T-helper 1 cell treated with Interleukin-12 subunit alpha and Interleukin-12 subunit beta and Interleukin-4 antibody, amounts not matched to agents 30 μg/mL and 1 μg/mL, for 36 hours (primary cell): ENCODE measurements around the gene CYB5D1.

ENCODE experiments used
- H3K27ac Mint-ChIP-seq: one replicate; pipeline ENCODE4 v1.8.0; 2021; ENCODE audit warnings: mild to moderate bottlenecking, mixed read lengths
- H3K27me3 Mint-ChIP-seq: one replicate; pipeline ENCODE4 v1.8.0; 2021; ENCODE audit warnings: low read depth, mixed read lengths
- H3K36me3 Mint-ChIP-seq: one replicate; pipeline ENCODE4 v1.8.0; 2021; ENCODE audit warnings: low read depth, mixed read lengths
- H3K4me1 Mint-ChIP-seq: one replicate; pipeline ENCODE4 v1.8.0; 2021; ENCODE audit warnings: low read depth, mixed read lengths
- H3K4me3 Mint-ChIP-seq: one replicate; pipeline ENCODE4 v1.8.0; 2021; ENCODE audit warnings: mild to moderate bottlenecking, moderate library complexity, mixed read lengths
- H3K9me3 Mint-ChIP-seq: one replicate; pipeline ENCODE4 v1.8.0; 2021; ENCODE audit warnings: mixed read lengths

Gene CYB5D1

DNA sequence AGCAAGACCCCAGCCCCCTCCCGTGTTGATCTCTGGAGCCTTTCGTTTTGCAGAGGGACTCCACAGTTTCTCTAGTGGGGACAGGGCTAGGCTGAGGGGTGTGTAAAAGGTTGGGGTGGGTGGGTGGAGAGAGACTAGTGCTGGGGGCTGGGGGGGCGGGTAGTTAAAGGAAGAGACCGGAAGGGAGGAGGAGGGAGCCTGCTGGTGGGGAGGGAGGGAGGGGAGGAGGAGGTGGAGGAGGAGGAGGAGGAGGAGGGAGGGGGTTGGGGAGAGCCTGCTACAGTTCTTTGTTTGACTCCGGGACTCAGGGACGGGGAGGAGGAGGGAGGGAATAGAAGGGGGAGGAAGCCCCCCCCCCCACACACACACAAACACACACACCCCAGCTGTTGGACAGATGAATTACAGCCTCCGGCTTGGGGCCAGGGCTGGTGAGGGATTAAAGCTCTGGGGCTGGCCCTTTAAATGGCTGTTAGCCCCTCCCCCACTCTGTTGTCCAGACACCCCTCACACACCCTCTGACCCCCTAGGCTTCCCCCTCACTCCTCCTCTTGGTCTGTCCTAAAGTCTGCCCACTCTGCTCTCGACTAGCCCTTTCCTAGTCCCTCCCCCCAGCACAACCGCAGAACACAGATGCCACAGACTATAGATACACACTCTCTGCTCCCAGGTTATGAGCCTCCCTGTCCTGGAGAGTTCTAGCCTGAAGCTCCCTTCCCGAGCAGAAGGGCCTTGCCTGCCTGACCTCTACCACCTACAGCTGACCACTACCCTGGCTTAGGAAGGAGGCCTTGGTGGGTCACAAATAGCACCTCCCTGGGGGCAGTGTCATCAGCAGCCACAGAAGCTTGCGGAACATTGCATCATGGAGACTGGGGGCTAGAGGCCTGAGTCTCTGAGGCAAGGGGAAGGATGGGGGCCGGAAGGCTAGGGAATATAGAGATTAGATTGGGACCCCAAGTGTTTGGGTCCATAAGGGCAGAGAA, 19.4 kb upstream of the CYB5D1 start:
- Mint-ChIP-seq H3K27me3 (peaks cover 1% of the 10 kb centered on the region), H3K4me1 (peaks cover 66% of the 10 kb centered on the region), H3K9me3 (no peaks in the 10 kb centered on the region), H3K4me3 (peak overlapping the region; percentile 97), H3K36me3 (peaks cover 14% of the 10 kb centered on the region), H3K27ac (peak overlapping the region; percentile 56)

DNA sequence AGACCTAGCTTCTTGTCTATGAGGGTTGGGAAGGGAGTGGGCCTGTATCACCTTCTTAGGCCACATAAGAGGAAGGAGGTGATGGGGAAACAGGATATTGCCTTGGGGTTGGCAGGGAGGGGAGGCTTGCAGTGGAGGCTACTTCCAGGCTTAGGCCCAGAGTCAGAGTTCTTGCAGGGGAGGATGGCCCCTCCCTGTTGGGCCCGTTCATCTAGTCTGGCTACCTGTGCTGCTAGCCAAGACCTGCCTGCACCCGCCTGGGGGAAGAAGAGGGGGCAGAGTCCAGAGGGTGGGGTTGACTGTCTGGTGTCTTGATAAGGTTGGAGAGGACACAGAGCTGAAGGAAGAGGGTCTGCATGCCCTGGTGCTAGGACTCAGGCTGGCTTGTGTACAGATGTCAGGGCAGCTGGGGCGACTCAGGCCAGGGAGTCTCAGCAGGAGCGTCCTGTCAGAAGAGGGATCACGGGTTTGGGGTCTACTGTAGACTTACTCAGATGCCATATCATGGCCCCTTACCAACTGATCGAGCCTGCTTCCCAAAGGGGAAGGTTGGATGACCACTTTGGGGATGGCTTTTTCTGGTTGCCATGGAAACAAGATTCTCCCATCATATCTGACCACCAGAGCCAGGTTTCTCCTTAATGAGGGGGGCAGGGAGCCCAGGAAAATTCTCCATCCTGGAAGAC, 18.5 kb upstream of the CYB5D1 start:
- Mint-ChIP-seq H3K36me3 (peaks cover 14% of the 10 kb centered on the region), H3K4me1 (peaks cover 66% of the 10 kb centered on the region), H3K27me3 (no peaks in the 10 kb centered on the region), H3K4me3 (peak overlapping the region; percentile 74), H3K9me3 (no peaks in the 10 kb centered on the region), H3K27ac (peak overlapping the region; percentile 43)

DNA sequence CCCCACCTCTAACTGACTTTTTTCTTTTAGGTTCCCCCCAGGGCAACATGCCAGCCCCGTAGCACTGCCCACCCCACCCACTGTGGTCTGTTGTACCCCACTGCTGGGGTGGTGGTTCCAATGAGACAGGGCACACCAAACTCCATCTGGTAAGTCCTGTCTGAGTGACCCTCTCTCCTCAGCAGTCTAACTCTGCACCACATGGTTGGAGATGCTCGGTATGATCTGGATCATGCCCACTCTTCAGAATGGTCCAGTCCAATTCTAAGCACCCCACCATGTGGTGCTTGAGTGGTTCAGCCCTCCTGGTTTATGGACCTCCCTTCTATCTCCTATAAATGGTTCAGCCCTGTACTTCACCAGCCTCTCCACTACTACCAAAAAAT, 17.9 kb upstream of the CYB5D1 start:
- no peaks in the 10 kb centered on the region for H3K9me3 Mint-ChIP-seq
- peak overlapping the region; percentile 16 for H3K4me3 Mint-ChIP-seq
- peak overlapping the region; percentile 96 for H3K27ac Mint-ChIP-seq

DNA sequence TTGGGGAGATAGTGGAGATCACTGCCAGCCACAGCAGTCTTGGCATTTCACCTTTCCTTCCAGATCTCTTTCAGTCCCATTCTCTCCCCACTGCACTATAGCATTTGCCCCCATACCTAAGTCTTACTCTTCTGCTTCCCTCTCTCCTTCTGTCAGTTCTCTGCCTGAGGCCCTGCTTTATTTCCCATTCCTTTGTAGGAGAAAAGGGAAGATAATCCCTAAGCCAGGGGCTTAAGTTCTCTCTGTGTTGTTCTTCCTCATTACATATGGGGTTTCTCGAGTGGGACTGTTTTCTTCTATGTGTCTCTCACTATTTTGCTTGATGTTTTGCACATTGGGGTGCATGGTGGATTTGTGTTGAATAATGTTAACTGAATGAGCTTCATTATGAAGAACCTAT, 17.4 kb upstream of the CYB5D1 start:
- H3K4me1 Mint-ChIP-seq, result peaks cover 66% of the 10 kb centered on the region
- no peaks in the 10 kb centered on the region for H3K9me3 Mint-ChIP-seq
- H3K27me3 Mint-ChIP-seq, result no peaks in the 10 kb centered on the region
- H3K4me3 Mint-ChIP-seq, result peak overlapping the region; percentile 94
- peaks cover 14% of the 10 kb centered on the region for H3K36me3 Mint-ChIP-seq
- peak overlapping the region; percentile 96 for H3K27ac Mint-ChIP-seq

More for the DNA sequence above, 17.9 kb upstream of the CYB5D1 start:
- H3K4me1 Mint-ChIP-seq, result peaks cover 67% of the 10 kb centered on the region
- peaks cover 14% of the 10 kb centered on the region for H3K36me3 Mint-ChIP-seq
- no peaks in the 10 kb centered on the region for H3K27me3 Mint-ChIP-seq

DNA sequence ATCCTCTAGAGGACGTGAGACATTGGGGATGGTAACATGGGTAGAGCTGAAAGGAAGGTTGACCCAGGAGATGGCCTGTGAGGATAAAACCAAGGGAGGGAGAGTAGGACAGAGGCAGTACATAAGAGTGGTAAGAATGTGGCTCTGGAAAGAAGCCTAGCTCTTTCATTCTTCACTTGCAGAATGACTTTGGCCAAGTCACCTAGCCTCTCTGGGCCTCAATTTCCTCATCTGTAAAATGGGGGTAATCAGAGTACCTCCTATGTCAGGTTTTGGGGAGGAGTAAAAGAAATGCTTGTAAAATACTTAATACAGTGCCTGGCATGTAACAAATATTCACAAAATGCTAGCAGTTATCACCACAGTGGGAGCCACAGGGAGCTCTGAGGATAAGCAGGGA, 16.9 kb upstream of the CYB5D1 start:
- Mint-ChIP-seq H3K4me3 (peak overlapping the region; percentile 94), H3K36me3 (peaks cover 14% of the 10 kb centered on the region), H3K9me3 (no peaks in the 10 kb centered on the region), H3K4me1 (peaks cover 68% of the 10 kb centered on the region), H3K27me3 (no peaks in the 10 kb centered on the region), H3K27ac (peak overlapping the region; percentile 96)

DNA sequence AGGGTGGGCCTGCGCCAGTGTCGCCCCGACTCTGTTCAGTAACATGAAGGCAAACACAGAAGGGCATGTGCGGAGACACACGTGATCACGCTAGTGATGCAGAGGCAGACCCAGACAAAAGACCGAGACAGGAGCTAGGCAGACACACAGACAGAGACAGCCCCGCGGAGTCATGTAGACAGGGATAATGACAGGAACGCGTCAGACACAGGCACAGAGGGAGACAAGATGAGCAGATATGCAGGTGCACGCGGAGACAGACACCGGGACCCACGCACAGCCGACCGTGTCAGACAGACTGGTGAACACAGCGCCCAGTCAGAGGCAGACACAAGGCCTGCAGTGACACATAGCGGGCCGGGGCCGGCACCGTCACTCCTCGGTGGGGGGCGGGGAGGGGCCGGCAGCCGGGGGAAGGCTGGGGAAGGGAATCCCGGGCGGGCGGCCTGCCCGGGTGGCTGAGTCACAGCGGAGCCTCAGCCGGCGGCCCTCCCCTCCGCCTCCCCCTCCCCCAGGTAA, 16.3 kb upstream of the CYB5D1 start:
- peaks cover 16% of the 10 kb centered on the region for H3K36me3 Mint-ChIP-seq
- H3K4me1 Mint-ChIP-seq, result peaks cover 65% of the 10 kb centered on the region
- peak overlapping the region; percentile 96 for H3K27ac Mint-ChIP-seq
- peak overlapping the region; percentile 94 for H3K4me3 Mint-ChIP-seq
- H3K27me3 Mint-ChIP-seq, result no peaks in the 10 kb centered on the region
- no peaks in the 10 kb centered on the region for H3K9me3 Mint-ChIP-seq

DNA sequence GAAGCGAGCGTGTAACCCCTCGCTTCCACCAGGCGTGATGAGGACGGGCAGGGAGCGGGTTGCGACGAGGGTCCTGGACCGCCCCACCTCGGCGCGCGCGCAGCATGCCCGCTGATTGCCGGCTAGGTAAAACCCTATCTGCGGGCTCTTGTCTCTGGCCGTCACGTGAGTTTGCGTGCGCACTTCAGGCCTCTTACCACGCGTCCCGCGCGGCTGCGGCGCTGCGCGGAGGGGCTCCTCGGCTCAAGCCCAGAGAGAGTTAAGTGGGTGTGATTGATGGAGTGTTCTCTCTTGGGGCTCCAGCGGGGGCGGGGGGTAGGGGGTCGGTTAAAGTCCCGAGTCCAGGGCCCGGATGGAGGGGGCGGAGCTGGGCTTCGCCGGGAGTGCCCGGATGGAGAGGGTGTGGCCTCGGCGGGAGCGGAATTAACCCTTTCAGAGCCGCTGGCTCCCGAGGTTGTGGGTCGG, 15.9 kb upstream of the CYB5D1 start:
- Mint-ChIP-seq H3K4me3 (peak overlapping the region; percentile 94), H3K4me1 (peaks cover 60% of the 10 kb centered on the region), H3K9me3 (no peaks in the 10 kb centered on the region), H3K27me3 (no peaks in the 10 kb centered on the region), H3K36me3 (peaks cover 20% of the 10 kb centered on the region), H3K27ac (peak overlapping the region; percentile 96)

DNA sequence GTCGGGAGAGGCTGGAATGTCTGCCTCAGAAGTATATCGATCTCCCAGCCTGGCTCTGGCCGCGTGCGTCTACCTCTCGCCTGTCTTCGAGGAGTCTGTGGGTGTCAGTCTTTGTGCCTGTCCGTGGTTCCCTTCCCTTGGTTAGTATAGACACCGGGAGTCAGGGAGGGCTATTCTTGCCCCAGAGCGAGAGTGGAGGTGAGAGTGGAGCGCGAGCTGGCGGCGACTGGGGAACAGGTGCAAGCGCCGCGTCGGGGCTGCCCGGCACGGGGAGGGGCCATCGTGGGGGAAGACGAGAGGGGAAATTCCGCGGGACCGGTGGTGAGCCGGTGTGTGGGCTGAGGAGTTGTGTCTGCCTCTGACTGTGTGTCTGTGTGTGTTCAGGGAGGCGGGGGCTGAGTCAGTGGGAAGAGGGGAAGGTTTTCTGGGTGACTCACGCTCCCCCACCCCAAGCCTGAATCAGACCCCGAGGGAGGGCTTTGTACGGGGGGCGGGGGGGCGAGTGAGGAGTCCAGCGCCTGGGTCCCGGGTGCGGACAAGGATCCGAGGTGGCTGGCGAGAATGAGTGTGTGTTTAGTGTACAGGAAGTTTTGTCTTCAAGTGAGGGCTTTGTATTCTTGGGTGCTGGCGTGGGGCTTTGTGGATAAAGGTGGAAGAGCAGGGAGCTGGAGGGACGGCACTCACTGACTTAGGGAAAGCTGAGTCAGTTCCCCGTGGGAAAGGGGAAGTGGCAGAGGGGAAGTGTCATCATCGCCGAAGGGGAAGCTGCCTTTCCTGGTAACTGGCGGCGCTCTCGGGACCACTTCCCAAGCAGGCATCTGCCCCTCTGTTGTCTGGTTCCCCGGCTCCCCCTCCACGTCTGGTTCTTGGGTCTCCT, 15.2 kb upstream of the CYB5D1 start:
- H3K4me3 Mint-ChIP-seq, result peak overlapping the region; percentile 94
- H3K4me1 Mint-ChIP-seq, result peaks cover 53% of the 10 kb centered on the region
- no peaks in the 10 kb centered on the region for H3K27me3 Mint-ChIP-seq
- H3K36me3 Mint-ChIP-seq, result peaks cover 20% of the 10 kb centered on the region
- H3K9me3 Mint-ChIP-seq, result no peaks in the 10 kb centered on the region
- H3K27ac Mint-ChIP-seq, result peak overlapping the region; percentile 96

DNA sequence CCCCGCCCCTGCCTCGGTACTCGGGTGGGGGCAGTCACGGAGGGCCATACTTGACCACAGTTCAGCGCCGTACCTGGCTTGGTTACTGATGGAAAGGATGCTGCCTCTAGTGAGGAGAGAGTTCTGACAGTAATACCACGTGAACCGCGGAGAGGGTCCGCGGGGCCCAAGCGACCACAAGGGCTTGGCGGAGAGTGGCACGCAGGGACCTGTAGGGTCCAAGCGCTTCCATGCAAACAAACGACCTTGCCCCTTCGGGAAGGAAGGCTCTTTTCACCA, 14.6 kb upstream of the CYB5D1 start:
- Mint-ChIP-seq H3K9me3 (no peaks in the 10 kb centered on the region), H3K4me1 (peaks cover 51% of the 10 kb centered on the region), H3K27ac (peak overlapping the region; percentile 96), H3K4me3 (peak overlapping the region; percentile 94), H3K36me3 (peaks cover 21% of the 10 kb centered on the region), H3K27me3 (no peaks in the 10 kb centered on the region)

DNA sequence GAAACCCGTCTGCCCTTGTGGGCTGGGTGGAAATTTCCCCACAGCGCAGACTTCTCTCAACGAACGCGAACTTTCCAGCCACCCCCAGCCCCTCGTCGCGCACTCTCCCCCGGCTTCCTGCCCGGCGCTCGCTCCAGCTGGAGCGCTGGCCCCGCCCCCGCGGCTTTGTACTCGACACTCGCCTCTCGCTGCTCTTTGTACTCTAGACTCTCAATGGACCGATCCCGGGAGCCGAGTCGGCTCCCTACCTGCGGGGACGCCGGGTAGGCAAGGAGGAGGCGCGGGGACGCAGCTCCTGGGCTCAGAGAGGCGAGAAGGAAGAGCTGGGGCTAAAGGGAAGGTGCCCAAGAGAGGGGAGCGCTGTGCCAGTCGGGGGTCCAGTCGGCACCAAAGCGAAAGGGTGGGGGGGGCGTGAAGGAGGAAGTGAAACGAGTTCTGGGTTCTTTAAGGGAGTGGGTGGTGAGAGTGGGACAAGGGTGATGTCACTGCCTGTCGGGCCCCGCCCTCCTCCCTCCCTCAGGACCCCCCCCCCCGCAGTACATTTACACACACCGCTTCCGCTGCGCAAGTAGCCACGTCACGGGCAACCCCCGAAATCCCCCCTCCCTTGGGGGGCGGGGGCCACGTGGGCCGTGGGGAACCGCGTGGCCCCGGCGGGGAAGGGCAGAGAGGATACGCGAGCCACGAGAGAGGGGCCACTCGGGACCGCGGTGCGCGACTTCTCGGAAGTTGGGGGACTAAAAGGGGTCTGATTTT, 14.1 kb upstream of the CYB5D1 start:
- no peaks in the 10 kb centered on the region for H3K9me3 Mint-ChIP-seq
- H3K4me1 Mint-ChIP-seq, result peaks cover 46% of the 10 kb centered on the region
- H3K4me3 Mint-ChIP-seq, result peak overlapping the region; percentile 94
- H3K27ac Mint-ChIP-seq, result peak overlapping the region; percentile 96
- H3K36me3 Mint-ChIP-seq, result peaks cover 24% of the 10 kb centered on the region
- H3K27me3 Mint-ChIP-seq, result no peaks in the 10 kb centered on the region

DNA sequence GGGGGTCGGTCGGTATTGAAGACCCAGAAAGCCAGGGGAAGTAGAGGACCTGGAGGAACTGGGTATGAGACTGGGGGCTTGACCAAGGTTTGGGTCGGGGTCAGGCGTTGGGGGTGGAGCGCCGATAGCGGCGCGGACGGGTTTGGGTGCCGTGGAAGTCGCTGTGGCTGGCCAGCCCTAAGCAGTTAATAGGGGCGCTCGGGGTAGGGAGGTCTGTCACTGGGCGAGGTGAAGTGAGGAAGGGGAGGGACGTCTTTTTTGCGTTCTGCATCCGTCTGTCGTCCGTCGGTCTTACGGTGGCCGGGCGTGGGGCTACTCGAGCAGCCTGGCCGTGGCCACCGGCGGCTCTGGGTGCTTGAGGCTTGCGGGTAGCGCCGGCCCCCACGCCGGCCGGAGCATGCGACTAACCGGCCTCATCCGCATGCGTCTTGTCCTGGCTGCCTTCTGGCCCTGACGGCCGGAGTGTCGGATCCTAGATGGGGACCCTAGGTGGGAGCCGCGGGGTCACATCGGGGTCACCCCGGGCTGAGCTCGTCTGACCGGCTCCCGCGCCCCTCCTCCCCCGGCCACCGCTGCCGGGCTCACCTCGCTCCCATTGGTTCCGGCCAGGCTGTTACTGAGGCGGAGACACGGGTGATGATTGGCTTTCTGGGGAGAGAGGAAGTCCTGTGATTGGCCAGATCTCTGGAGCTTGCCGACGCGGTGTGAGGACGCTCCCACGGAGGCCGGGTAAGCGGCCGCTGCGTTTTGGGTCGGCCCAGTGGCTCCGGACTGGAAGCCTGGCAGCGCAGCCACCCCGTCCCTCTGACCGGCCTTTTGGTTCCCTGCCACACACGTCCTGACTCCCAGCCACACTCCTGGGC, 13.3 kb upstream of the CYB5D1 start:
- Mint-ChIP-seq H3K4me3 (peak overlapping the region; percentile 94), H3K36me3 (peaks cover 22% of the 10 kb centered on the region), H3K27me3 (no peaks in the 10 kb centered on the region), H3K27ac (peak overlapping the region; percentile 96), H3K9me3 (no peaks in the 10 kb centered on the region), H3K4me1 (peaks cover 39% of the 10 kb centered on the region)

DNA sequence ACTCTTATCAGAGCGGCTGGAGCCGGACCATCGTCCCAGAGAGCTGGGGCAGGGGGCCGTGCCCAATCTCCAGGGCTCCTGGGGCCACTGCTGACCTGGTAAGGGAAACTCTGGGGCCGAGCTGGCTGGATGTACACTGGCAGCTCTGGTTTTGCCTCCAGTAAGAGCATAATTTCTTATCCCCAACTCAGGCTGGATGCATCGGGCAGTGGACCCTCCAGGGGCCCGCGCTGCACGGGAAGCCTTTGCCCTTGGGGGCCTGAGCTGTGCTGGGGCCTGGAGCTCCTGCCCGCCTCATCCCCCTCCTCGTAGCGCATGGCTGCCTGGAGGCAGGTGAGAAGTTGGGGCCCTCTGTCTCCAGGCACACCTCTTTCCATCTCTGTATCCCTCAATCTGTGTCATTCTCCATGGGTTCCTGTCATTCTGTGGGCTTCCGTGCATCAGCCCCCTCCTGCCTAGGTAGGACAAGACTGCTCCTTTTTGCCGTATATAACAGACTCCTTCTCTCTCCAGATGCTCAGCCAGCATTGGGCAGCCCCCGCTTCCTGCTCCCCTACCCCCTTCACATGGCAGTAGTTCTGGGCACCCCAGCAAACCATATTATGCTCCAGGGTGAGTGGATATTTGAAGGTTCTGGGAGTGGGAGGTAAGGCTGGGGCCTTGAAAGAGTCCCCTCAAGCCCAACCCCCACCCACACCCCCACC, 12.3 kb upstream of the CYB5D1 start:
- Mint-ChIP-seq H3K27ac (peak overlapping the region; percentile 96), H3K36me3 (peaks cover 20% of the 10 kb centered on the region), H3K9me3 (no peaks in the 10 kb centered on the region), H3K4me1 (peaks cover 38% of the 10 kb centered on the region), H3K4me3 (peak overlapping the region; percentile 94), H3K27me3 (no peaks in the 10 kb centered on the region)
